ENCODE data around the gene METTL23.
"Not testable (repeated sequence)": the region's sequence is repeated elsewhere in the genome, so short reads cannot be mapped to it uniquely, and the experiment has no call there.

Gene METTL23

GRCh38 chr17:76706817-76707216 is 19.8 kb upstream of the METTL23 start:
- no peak for ATAC-seq

DNA sequence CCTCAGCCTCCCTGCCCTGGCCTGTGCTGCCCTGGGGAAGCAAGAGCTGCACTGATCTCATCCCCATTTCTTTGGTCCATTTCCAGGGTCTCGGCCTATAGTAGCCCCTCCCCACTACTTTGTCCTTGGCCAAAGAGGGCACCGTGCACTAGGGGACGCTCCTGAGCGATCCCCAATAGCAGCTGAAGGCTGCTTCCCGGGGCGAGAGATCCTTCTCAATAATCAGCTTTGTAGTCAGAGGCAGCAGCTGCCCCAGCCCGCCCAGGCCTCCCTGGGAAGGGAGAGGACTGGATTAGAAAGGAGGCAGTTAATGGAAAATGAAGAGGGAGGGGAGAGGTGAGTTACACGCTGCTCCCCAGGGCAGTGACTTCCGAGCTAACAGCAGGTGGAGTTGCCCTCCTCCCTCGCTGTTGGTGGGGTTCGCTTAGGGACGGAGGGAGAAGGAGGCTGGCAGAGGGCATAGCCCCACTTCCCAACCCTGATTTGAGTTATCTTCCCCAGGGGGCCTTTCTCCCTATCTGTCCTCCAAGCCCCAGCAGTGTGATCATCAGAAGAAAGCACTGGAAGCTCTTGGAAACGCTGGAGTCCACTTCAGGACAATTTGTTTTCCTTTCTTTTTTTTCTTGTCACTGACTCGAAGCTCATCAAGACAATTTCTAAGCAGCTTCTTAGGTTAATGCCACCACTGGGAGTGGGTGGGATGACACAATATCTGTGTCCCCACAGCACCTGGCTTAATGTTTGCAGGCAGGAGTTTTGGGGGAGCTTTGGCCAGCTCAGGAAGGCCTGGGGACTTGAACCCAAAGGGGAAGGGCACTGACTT is 18.4 kb upstream of the METTL23 start:
- no peak for TF ChIP-seq ISL1 (CRISPR knock-in tag; IDR thresholded peaks at IDR 0.05)
- no peak for TF ChIP-seq ZNF8 (CRISPR knock-in tag; IDR thresholded peaks at IDR 0.05)
- no peak for TF ChIP-seq RARB (CRISPR knock-in tag; IDR thresholded peaks at IDR 0.05)
- TF ChIP-seq TOX (CRISPR knock-in tag; IDR thresholded peaks at IDR 0.05; ENCODE audit: borderline replicate concordance) = no peak
- TF ChIP-seq ZFP3 (CRISPR knock-in tag; IDR thresholded peaks at IDR 0.05) = no peak
- no peak for TF ChIP-seq ARNTL (CRISPR knock-in tag; IDR thresholded peaks at IDR 0.05; ENCODE audit: borderline replicate concordance, low read depth)
- no peak for TF ChIP-seq CREB5 (CRISPR knock-in tag; IDR thresholded peaks at IDR 0.05; ENCODE audit: low read depth)
- TF ChIP-seq SNAI2 (CRISPR knock-in tag; IDR thresholded peaks at IDR 0.05) = no peak
- no peak for TF ChIP-seq TCF4 (CRISPR knock-in tag; IDR thresholded peaks at IDR 0.05; ENCODE audit: borderline replicate concordance)
- TF ChIP-seq ZNF565 (CRISPR knock-in tag; conservative IDR thresholded peaks at IDR 0.05; ENCODE audit: low read depth) = no peak
- no peak for ATAC-seq

More at GRCh38 chr17:76706817-76707216, 19.8 kb upstream of the METTL23 start:
- TF ChIP-seq ZFP3 (CRISPR knock-in tag; IDR thresholded peaks at IDR 0.05) = no peak

GRCh38 chr17:76709077-76709950 is 17.3 kb upstream of the METTL23 start:
- ATAC-seq = peak; percentile 86
- TF ChIP-seq ZFP3 (CRISPR knock-in tag; IDR thresholded peaks at IDR 0.05) = no peak
- no peak for TF ChIP-seq POU6F1 (CRISPR knock-in tag; IDR thresholded peaks at IDR 0.05; ENCODE audit: borderline replicate concordance, low read depth)
- TF ChIP-seq TSHZ2 (CRISPR knock-in tag; IDR thresholded peaks at IDR 0.05) = no peak
- TF ChIP-seq ZNF8 (CRISPR knock-in tag; IDR thresholded peaks at IDR 0.05) = no peak
- peak; percentile 66 for TF ChIP-seq ISL1 (CRISPR knock-in tag; IDR thresholded peaks at IDR 0.05)

GRCh38 chr17:76709951-76710862 is 16.4 kb upstream of the METTL23 start:
- peak; percentile 34 for ATAC-seq

- TF ChIP-seq ZFP3 (CRISPR knock-in tag; IDR thresholded peaks at IDR 0.05) (0 out of 2 replicates have a peak, but pooled peaks have one; percentile 13), ZNF565 (CRISPR knock-in tag; conservative IDR thresholded peaks at IDR 0.05; ENCODE audit: low read depth) (no peak)
- ATAC-seq = peak; percentile 45
Observed at GRCh38 chr17:76710863-76711611, 15.6 kb upstream of the METTL23 start, which contains the start of gene MXRA7. MXRA7 (minus strand) TSS chr17:76710965; CDS start chr17:76710946, 19 bp downstream.

DNA sequence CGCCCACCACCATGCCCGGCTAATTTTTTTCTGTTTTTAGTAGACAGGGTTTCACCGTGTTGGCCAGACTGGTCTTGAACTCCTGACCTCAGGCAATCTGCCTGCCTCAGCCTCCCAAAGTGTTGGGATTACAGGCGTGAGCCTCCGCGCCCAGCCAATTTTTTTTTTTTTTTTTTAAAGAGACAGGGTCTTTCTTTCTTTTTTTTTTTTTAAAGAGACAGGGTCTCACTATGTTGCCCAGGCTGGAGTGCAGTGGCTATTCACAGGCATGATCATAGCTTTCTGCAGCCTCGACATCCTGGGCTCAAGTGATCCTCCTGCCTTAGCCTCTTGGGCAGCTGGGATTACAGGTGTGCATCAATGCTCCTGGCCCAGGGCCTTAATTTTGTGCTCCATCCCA is 14.3 kb upstream of the METTL23 start:
- not testable (repeated sequence) for ATAC-seq
